ENCODE data around the gene PRR7.

The PRR7 gene

GRCh38 chr5:177486256-177486655, 39.6 kb downstream of the PRR7 start:
- no peak overlapping the region for H3K4me3 ChIP-seq (replicated peaks; ENCODE audit: low read depth, low read length)
- no peak for TF ChIP-seq CTCF (IDR thresholded peaks at IDR 0.05; ENCODE audit: low read length, missing control alignments)
- no peak for DNase-seq (ENCODE audit: low read depth)

GRCh38 chr5:177487144-177487543, 40.5 kb downstream of the PRR7 start:
- no peak for DNase-seq (ENCODE audit: low read depth)
- no peak for TF ChIP-seq CTCF (IDR thresholded peaks at IDR 0.05; ENCODE audit: low read length, missing control alignments)
- H3K4me3 ChIP-seq (replicated peaks; ENCODE audit: low read depth, low read length) = no peak overlapping the region

- no peak overlapping the region for H3K4me3 ChIP-seq (replicated peaks; ENCODE audit: low read depth, low read length)
- TF ChIP-seq CTCF (IDR thresholded peaks at IDR 0.05; ENCODE audit: low read length, missing control alignments) = no peak
- no peak for DNase-seq (ENCODE audit: low read depth)
Measured at GRCh38 chr5:177487975-177488374, 41.4 kb downstream of the PRR7 start.

GRCh38 chr5:177489119-177489716, 42.6 kb downstream of the PRR7 start:
- DNase-seq (ENCODE audit: low read depth) = no peak
- no peak for TF ChIP-seq CTCF (IDR thresholded peaks at IDR 0.05; ENCODE audit: low read length, missing control alignments)
- H3K4me3 ChIP-seq (replicated peaks; ENCODE audit: low read depth, low read length) = no peak overlapping the region

- DNase-seq (ENCODE audit: low read depth) = no peak
- TF ChIP-seq CTCF (IDR thresholded peaks at IDR 0.05; ENCODE audit: low read length, missing control alignments) = no peak
- no peak overlapping the region for H3K4me3 ChIP-seq (replicated peaks; ENCODE audit: low read depth, low read length)
Measured at GRCh38 chr5:177490311-177490991, 43.8 kb downstream of the PRR7 start.

- DNase-seq (ENCODE audit: low read depth) = no peak
- H3K4me3 ChIP-seq (replicated peaks; ENCODE audit: low read depth, low read length) = no peak overlapping the region
Measured at GRCh38 chr5:177490992-177491391, 44.4 kb downstream of the PRR7 start.

More at GRCh38 chr5:177490992-177491391, 44.4 kb downstream of the PRR7 start:
- TF ChIP-seq CTCF (IDR thresholded peaks at IDR 0.05; ENCODE audit: low read length, missing control alignments) = no peak

Data from fibroblast of pulmonary artery (primary cell).